OCI-LY1 (cell line): ENCODE results near the gene CSE1L.

Source experiments
- EZH2 ChIP-seq: fragments of 200-600 bp; sonication (generic), shearing (Covaris generic); IDR thresholded peaks from 2 replicates; pipeline ENCODE4 v1.8.0; 2017; ENCODE audit warnings: borderline replicate concordance, mixed run types, mild to moderate bottlenecking, antibody characterized with exemption, low read length, moderate library complexity, mixed read lengths
- TF ChIP-seq, protein P1 (sequence below): fragments of 200-600 bp; sonication (generic), shearing (Covaris generic); IDR thresholded peaks from 2 replicates; pipeline ENCODE4 v1.5.1; 2017; ENCODE audit warnings: mild to moderate bottlenecking, antibody characterized with exemption, low read length, moderate library complexity, mixed read lengths

DNA sequence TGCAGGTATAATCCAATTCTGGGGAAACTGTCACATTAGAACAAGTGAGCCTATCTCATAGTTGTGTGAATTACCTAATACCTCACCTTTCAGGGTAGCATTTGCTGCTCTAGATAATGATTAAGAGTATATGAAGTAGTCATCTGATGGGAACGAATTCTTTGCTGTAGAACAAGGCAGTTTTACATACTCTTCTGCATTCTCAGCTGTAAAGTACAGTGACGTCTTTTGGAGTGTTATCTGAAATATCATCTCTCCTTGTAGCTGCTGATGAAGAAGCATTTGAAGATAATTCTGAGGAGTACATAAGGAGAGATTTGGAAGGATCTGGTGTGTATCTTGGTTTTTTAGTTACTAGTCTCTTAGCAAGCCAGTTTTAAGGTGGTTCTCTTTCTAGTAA lies 28.4 kb downstream of the CSE1L start:
- TF ChIP-seq, protein P1, sequence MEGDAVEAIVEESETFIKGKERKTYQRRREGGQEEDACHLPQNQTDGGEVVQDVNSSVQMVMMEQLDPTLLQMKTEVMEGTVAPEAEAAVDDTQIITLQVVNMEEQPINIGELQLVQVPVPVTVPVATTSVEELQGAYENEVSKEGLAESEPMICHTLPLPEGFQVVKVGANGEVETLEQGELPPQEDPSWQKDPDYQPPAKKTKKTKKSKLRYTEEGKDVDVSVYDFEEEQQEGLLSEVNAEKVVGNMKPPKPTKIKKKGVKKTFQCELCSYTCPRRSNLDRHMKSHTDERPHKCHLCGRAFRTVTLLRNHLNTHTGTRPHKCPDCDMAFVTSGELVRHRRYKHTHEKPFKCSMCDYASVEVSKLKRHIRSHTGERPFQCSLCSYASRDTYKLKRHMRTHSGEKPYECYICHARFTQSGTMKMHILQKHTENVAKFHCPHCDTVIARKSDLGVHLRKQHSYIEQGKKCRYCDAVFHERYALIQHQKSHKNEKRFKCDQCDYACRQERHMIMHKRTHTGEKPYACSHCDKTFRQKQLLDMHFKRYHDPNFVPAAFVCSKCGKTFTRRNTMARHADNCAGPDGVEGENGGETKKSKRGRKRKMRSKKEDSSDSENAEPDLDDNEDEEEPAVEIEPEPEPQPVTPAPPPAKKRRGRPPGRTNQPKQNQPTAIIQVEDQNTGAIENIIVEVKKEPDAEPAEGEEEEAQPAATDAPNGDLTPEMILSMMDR, result no peak
- TF ChIP-seq EZH2, result no peak
